HG03135 (cell line): Measurements from ENCODE around the gene UQCRC1.

ENCODE experiments used
- ATAC-seq: cut with Tn5 transposase; IDR thresholded peaks from one replicate; pipeline ENCODE4 v1.9.1; 2021; ENCODE audit warnings: mild to moderate bottlenecking, moderate library complexity; ENCODE audit not compliant: unreplicated experiment

UQCRC1 gene

GRCh38 chr3:48609088-48610005, at the start of gene UQCRC1:
UQCRC1 (minus strand) TSS chr3:48609646; CDS start chr3:48609620, 26 bp downstream.
- ATAC-seq, result peak; percentile 97

- no peak for ATAC-seq
These were observed 47.4 kb upstream of the UQCRC1 start for GRCh38 chr3:48656841-48657281.

GRCh38 chr3:48656061-48656840, 46.8 kb upstream of the UQCRC1 start:
- peak; percentile 60 for ATAC-seq

- ATAC-seq, result peak; percentile 12
These were observed 46.2 kb upstream of the UQCRC1 start for GRCh38 chr3:48655606-48656005.

GRCh38 chr3:48655063-48655462, 45.6 kb upstream of the UQCRC1 start:
- ATAC-seq, result no peak

- ATAC-seq, result no peak
These were observed 43.7 kb upstream of the UQCRC1 start for GRCh38 chr3:48652923-48653715.

- ATAC-seq, result no peak
These were observed 42.3 kb upstream of the UQCRC1 start for GRCh38 chr3:48651771-48652170.

- no peak for ATAC-seq
These were observed 41.3 kb upstream of the UQCRC1 start for GRCh38 chr3:48650723-48651122.

GRCh38 chr3:48648188-48648850, 38.9 kb upstream of the UQCRC1 start:
- no peak for ATAC-seq

GRCh38 chr3:48647714-48648113, 38.3 kb upstream of the UQCRC1 start:
- no peak for ATAC-seq

GRCh38 chr3:48644898-48645760, 35.7 kb upstream of the UQCRC1 start:
- ATAC-seq, result no peak

- no peak for ATAC-seq
These were observed 33.2 kb upstream of the UQCRC1 start for GRCh38 chr3:48642605-48643004.

GRCh38 chr3:48641396-48641795, 31.9 kb upstream of the UQCRC1 start:
- ATAC-seq, result no peak

- ATAC-seq, result no peak
These were observed 30.6 kb upstream of the UQCRC1 start for GRCh38 chr3:48639944-48640606.

GRCh38 chr3:48637305-48637704, 27.9 kb upstream of the UQCRC1 start:
- no peak for ATAC-seq

- ATAC-seq, result no peak
These were observed 26.8 kb upstream of the UQCRC1 start for GRCh38 chr3:48636149-48636655.

GRCh38 chr3:48635222-48636021, 26.0 kb upstream of the UQCRC1 start, which contains the start of gene SLC26A6:
SLC26A6 (minus strand) TSS chr3:48635461; CDS start chr3:48635393, 68 bp downstream.
- peak; percentile 88 for ATAC-seq
